Measurements from ENCODE around the gene ABCG8.

- TF ChIP-seq CTCF (IDR thresholded peaks at IDR 0.05; ENCODE audit: poor library complexity) (no peak), EZH2 (IDR thresholded peaks at IDR 0.05; ENCODE audit: borderline replicate concordance) (no peak)
Measured at GRCh38 chr2:43831543-43832294, 7.1 kb upstream of the ABCG8 start.

All from hepatocyte (in vitro differentiated cells).